ENCODE results near the gene SGCB. TPM values are rescaled to one million over a fixed set of nuclear protein-coding genes. Genes with fewer than 3 reads are reported as not detected.

Gene SGCB
- total RNA-seq, 1 donor from 2014 or later: 8.0 TPM

GRCh38 chr4:52049266-52049665, 11.2 kb upstream of the SGCB start:
- no peak for DNase-seq (ENCODE audit: low read depth)
- H3K4me3 ChIP-seq (ENCODE audit: low read depth, low read length): no peak overlapping the region
- no peak for TF ChIP-seq CTCF (conservative IDR thresholded peaks at IDR 0.05; ENCODE audit: low read depth, low read length)

GRCh38 chr4:52045028-52045427, 6.9 kb upstream of the SGCB start:
- no peak overlapping the region for H3K4me3 ChIP-seq (ENCODE audit: low read depth, low read length)
- TF ChIP-seq CTCF (conservative IDR thresholded peaks at IDR 0.05; ENCODE audit: low read depth, low read length): no peak
- no peak for DNase-seq (ENCODE audit: low read depth)

- H3K4me3 ChIP-seq (ENCODE audit: low read depth, low read length): peak overlapping the region; percentile 65
- DNase-seq (ENCODE audit: low read depth): no peak
- no peak for TF ChIP-seq CTCF (conservative IDR thresholded peaks at IDR 0.05; ENCODE audit: low read depth, low read length)
Observed at GRCh38 chr4:52037689-52038102, 403 bp downstream of the SGCB start.

GRCh38 chr4:52036886-52037530, 1.1 kb downstream of the SGCB start:
- peak overlapping the region; percentile 65 for H3K4me3 ChIP-seq (ENCODE audit: low read depth, low read length)
- TF ChIP-seq CTCF (conservative IDR thresholded peaks at IDR 0.05; ENCODE audit: low read depth, low read length): no peak

GRCh38 chr4:52035190-52035589, 2.9 kb downstream of the SGCB start:
- DNase-seq (ENCODE audit: low read depth): no peak
- TF ChIP-seq CTCF (conservative IDR thresholded peaks at IDR 0.05; ENCODE audit: low read depth, low read length): no peak

More at GRCh38 chr4:52036886-52037530, 1.1 kb downstream of the SGCB start:
- DNase-seq (ENCODE audit: low read depth): no peak

GRCh38 chr4:52032005-52032404, 6.1 kb downstream of the SGCB start:
- no peak overlapping the region for H3K4me3 ChIP-seq (ENCODE audit: low read depth, low read length)
- TF ChIP-seq CTCF (conservative IDR thresholded peaks at IDR 0.05; ENCODE audit: low read depth, low read length): no peak
- no peak for DNase-seq (ENCODE audit: low read depth)

More at GRCh38 chr4:52035190-52035589, 2.9 kb downstream of the SGCB start:
- H3K4me3 ChIP-seq (ENCODE audit: low read depth, low read length): no peak overlapping the region

- no peak for TF ChIP-seq CTCF (conservative IDR thresholded peaks at IDR 0.05; ENCODE audit: low read depth, low read length)
- no peak overlapping the region for H3K4me3 ChIP-seq (ENCODE audit: low read depth, low read length)
- no peak for DNase-seq (ENCODE audit: low read depth)
Observed at GRCh38 chr4:52028970-52029369, 9.1 kb downstream of the SGCB start.

Data from epithelial cell of proximal tubule (primary cell).